Measurements from ENCODE around the gene PPARG.
A peak's percentile ranks its signal among the peaks of the same experiment; 100 is the strongest.
"Not testable (repeated sequence)": the region's sequence is repeated elsewhere in the genome, so short reads cannot be mapped to it uniquely, and the experiment has no call there.

PPARG gene

GRCh38 chr3:12369029-12369428, 80.2 kb downstream of the PPARG start:
- Mint-ChIP-seq H3K4me1 (peaks cover 4% of the 10 kb centered on the region), H3K9me3 (peaks cover 3 to 4% of the 10 kb centered on the region in 2 donors), H3K27ac (no peak overlapping the region), H3K4me3 (no peak overlapping the region), H3K27me3 (peaks cover 10% of the 10 kb centered on the region)
- ATAC-seq, result no peak
- no peak for DNase-seq

- DNase-seq, result no peak
- Mint-ChIP-seq H3K4me1 (no peaks in the 10 kb centered on the region), H3K27me3 (peaks cover 15% of the 10 kb centered on the region), H3K27ac (no peak overlapping the region), H3K4me3 (no peak overlapping the region), H3K9me3 (no peaks in the 10 kb centered on the region)
- ATAC-seq, result no peak
These were observed 80.7 kb downstream of the PPARG start for GRCh38 chr3:12369598-12369997.

GRCh38 chr3:12370758-12371157, 81.9 kb downstream of the PPARG start:
- Mint-ChIP-seq H3K27me3 (peaks cover 15% of the 10 kb centered on the region), H3K4me1 (no peaks in the 10 kb centered on the region), H3K9me3 (no peaks in the 10 kb centered on the region), H3K4me3 (no peak overlapping the region), H3K27ac (no peak overlapping the region)
- DNase-seq (no peak), ATAC-seq (no peak)

GRCh38 chr3:12371525-12372140, 82.8 kb downstream of the PPARG start:
- DNase-seq (no peak), ATAC-seq (no peak)
- H3K4me1 Mint-ChIP-seq, result no peaks in the 10 kb centered on the region
- no peaks in the 10 kb centered on the region for H3K9me3 Mint-ChIP-seq
- no peak overlapping the region for H3K4me3 Mint-ChIP-seq
- no peak overlapping the region for H3K27ac Mint-ChIP-seq
- H3K27me3 Mint-ChIP-seq, result peaks cover 15% of the 10 kb centered on the region

GRCh38 chr3:12372741-12373280, 83.9 kb downstream of the PPARG start:
- Mint-ChIP-seq H3K4me3 (no peak overlapping the region), H3K27me3 (peaks cover 15% of the 10 kb centered on the region), H3K9me3 (no peaks in the 10 kb centered on the region), H3K4me1 (no peaks in the 10 kb centered on the region), H3K27ac (no peak overlapping the region)
- ATAC-seq, result no peak
- DNase-seq, result no peak

- ATAC-seq (no peak), DNase-seq (no peak)
- no peak overlapping the region for H3K27ac Mint-ChIP-seq
- peaks cover 15% of the 10 kb centered on the region for H3K27me3 Mint-ChIP-seq
- no peaks in the 10 kb centered on the region for H3K9me3 Mint-ChIP-seq
- peaks cover 9% of the 10 kb centered on the region for H3K4me1 Mint-ChIP-seq
- H3K4me3 Mint-ChIP-seq, result no peak overlapping the region
These were observed 86.7 kb downstream of the PPARG start for GRCh38 chr3:12375572-12375971.

GRCh38 chr3:12379640-12380429, 91.0 kb downstream of the PPARG start:
- Mint-ChIP-seq H3K4me3 (no peak overlapping the region), H3K9me3 (no peaks in the 10 kb centered on the region), H3K27me3 (no peaks in the 10 kb centered on the region), H3K27ac (no peak overlapping the region), H3K4me1 (peaks cover 9% of the 10 kb centered on the region)
- ATAC-seq, result no peak
- DNase-seq, result no peak

- Mint-ChIP-seq H3K4me1 (peaks cover 9% of the 10 kb centered on the region), H3K27me3 (no peaks in the 10 kb centered on the region), H3K27ac (no peak overlapping the region), H3K4me3 (no peak overlapping the region), H3K9me3 (no peaks in the 10 kb centered on the region)
- no peak for DNase-seq
- no peak for ATAC-seq
These were observed 91.6 kb downstream of the PPARG start for GRCh38 chr3:12380461-12380860.

GRCh38 chr3:12381199-12381598, 92.3 kb downstream of the PPARG start:
- Mint-ChIP-seq H3K9me3 (no peaks in the 10 kb centered on the region), H3K27ac (no peak overlapping the region), H3K27me3 (no peaks in the 10 kb centered on the region), H3K4me1 (peaks cover 9% of the 10 kb centered on the region), H3K4me3 (no peak overlapping the region)
- DNase-seq, result no peak
- ATAC-seq, result no peak

- ATAC-seq, result no peak
- Mint-ChIP-seq H3K4me1 (peaks cover 13% of the 10 kb centered on the region), H3K27ac (no peak overlapping the region), H3K4me3 (no peak overlapping the region), H3K9me3 (no peaks in the 10 kb centered on the region), H3K27me3 (peaks cover 14% of the 10 kb centered on the region)
- no peak for DNase-seq
These were observed 94.3 kb downstream of the PPARG start for GRCh38 chr3:12383218-12383617.

- DNase-seq (peak in 1 of 2 donors; percentile 37), ATAC-seq (peak; percentile 97)
- Mint-ChIP-seq H3K9me3 (no peaks in the 10 kb centered on the region), H3K27me3 (peaks cover 26% of the 10 kb centered on the region), H3K4me3 (no peak overlapping the region), H3K27ac (no peak overlapping the region), H3K4me1 (peaks cover 14% of the 10 kb centered on the region)
These were observed 95.8 kb downstream of the PPARG start for GRCh38 chr3:12384451-12385233.

- H3K27ac Mint-ChIP-seq, H3K4me1 Mint-ChIP-seq, H3K4me3 Mint-ChIP-seq, H3K9me3 Mint-ChIP-seq, DNase-seq, ATAC-seq: not testable (repeated sequence)
- H3K27me3 Mint-ChIP-seq, result peaks cover 36% of the 10 kb centered on the region
These were observed 97.8 kb downstream of the PPARG start for GRCh38 chr3:12386514-12387291.

- no peak overlapping the region for H3K4me3 Mint-ChIP-seq
- no peaks in the 10 kb centered on the region for H3K9me3 Mint-ChIP-seq
- no peak for DNase-seq
- H3K27me3 Mint-ChIP-seq, result peaks cover 36% of the 10 kb centered on the region
- ATAC-seq, result peak; percentile 56
- no peak overlapping the region for H3K27ac Mint-ChIP-seq
- H3K4me1 Mint-ChIP-seq, result peaks cover 7% of the 10 kb centered on the region
These were observed 99.3 kb downstream of the PPARG start for GRCh38 chr3:12388185-12388584.

GRCh38 chr3:12392101-12392878, 103.4 kb downstream of the PPARG start:
- Mint-ChIP-seq H3K4me3 (no peak overlapping the region), H3K9me3 (no peaks in the 10 kb centered on the region), H3K27ac (no peak overlapping the region), H3K4me1 (peaks cover 19% of the 10 kb centered on the region), H3K27me3 (peaks cover 31% of the 10 kb centered on the region)
- no peak for DNase-seq
- no peak for ATAC-seq

Data from stimulated activated naive CD8-positive, alpha-beta T cell treated with anti-CD3 and anti-CD28 coated beads, Interleukin-15, amount 100 ng/mL, for 72 hours (primary cell).